GM18499 (cell line): ENCODE data around the gene EXOSC5.
"Not testable (repeated sequence)": the region's sequence is repeated elsewhere in the genome, so short reads cannot be mapped to it uniquely, and the experiment has no call there.

Source experiments
- ATAC-seq: cut with Tn5 transposase; IDR thresholded peaks from one replicate; pipeline ENCODE4 v1.9.1; 2021; ENCODE audit warnings: moderate number of reproducible peaks; ENCODE audit not compliant: insufficient read depth, unreplicated experiment

EXOSC5 gene

DNA sequence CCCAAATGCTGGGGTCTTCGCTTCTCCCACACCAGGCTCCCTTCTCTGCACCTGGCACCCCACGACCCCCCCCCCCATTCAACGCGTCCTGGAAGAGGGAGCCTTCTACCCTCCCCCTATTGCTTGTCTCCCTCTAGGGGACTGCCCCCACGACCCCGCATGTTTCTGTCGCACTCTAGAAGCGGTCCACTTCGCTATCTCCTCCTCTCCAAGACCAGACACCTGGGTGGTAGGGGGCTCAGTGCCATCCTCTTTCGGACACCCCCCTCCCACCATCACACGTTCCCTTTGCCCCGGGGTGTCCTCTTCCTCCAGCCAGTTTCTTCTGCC is 44.9 kb downstream of the EXOSC5 start:
- no peak for ATAC-seq

DNA sequence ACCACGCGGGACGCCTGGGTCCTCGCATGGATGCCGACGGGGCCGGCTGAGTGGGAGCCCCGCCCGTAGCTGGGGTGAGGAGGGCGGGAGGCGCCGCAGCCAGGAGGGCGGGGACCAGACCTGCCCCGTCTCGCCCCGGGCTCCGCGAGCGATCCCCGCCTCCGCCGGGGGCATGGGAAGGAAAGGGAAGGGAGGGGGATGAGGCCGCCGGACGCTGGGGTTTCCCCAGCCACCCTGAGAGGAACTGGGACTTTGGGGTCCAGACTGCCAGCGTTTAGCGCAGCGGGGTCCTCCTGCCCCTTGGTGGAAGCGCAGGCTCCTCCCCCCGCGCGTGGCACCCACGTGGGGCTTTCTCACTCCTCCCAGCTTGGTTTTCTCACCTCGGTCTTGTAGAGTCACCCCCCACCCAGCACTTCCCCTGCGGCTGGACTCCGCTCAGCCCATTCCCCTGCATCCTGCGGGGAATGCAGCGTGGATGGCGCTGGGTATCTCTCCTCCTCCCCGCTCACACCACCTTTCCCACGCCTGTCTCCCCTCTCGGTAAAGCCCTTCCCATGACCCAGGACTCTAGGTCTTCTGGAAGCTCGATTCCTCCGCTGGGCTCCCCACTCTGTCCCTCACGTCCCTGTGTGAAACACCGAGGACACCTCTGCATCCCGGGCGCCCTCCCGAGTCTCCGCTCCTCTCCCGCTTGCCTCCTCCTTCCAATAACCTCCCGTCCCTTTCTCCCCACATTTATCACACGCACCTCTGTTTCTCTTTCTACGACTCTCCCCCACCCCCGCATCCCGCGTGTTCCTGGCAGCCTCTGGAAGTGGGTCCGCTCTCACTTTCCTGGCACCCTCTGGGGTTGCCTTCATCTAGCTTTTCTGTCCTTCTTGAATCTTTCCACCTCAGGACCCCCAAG is 45.6 kb downstream of the EXOSC5 start:
- ATAC-seq: no peak

DNA sequence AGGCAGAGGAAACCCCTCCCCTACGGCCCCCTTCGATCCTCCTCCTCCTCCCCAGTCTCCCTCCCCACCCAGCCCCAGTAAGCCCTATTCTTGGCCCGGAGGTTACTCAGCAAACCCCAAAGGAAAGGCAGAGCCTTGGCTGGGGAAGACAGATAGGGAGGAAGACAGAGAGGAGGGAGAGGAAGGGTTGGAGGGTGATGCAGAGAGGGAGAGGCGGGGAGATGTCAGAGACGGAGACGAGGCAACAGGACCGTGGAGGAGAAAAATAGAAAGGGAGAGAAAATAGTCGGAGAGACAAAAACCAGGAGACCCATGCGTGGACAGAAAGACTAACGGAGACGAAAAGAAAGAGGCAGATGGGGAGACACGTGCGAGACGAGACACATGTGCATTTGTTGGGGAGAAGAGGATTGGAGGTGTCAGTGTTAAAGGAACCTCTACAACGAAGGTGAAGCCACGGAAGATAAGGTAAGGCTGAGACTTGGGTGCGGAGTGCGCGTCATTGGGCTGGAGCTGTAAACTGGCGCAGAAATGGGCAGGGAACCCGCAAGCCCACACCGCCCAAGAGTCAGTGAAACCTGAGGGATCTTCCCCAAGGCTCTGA is 46.3 kb downstream of the EXOSC5 start:
- no peak for ATAC-seq

DNA sequence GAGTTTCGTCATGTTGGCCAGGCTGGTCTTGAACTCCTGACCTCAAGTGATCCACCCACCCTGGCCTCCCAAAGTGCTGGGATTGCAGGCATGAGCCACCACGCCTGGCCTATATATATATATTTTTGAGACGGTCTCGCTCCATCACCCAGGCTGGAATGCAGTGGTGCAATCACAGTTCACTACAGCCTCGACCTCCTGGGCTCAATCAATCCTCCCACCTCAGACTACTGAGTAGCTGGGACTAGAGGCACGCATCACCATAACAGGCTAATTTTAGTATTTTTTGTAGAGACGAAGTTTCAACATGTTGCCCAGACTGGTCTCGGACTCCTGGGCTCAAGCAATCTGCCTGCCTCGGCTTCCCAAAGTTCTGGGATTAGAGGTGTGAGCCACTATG is 50.2 kb downstream of the EXOSC5 start:
- not testable (repeated sequence) for ATAC-seq

DNA sequence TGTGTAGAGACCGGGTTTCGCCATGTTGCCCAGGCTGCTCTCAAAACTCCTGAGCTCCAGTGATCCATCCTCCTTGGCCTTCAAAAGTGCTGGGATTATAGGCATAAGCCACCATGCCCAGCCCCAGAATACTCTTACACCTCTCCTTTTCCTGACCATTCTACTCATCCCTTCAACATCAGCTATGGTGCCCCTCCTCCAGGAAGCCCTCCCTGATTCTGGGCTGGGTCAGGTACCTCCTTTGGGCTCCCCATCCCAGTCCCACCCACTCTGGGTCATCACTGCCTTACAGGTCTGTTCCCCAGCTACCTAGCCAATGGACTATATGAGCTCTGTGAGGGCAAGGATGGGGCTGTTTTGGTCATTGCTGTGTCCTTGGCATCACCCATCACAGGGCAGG is 53.0 kb downstream of the EXOSC5 start:
- ATAC-seq: no peak

DNA sequence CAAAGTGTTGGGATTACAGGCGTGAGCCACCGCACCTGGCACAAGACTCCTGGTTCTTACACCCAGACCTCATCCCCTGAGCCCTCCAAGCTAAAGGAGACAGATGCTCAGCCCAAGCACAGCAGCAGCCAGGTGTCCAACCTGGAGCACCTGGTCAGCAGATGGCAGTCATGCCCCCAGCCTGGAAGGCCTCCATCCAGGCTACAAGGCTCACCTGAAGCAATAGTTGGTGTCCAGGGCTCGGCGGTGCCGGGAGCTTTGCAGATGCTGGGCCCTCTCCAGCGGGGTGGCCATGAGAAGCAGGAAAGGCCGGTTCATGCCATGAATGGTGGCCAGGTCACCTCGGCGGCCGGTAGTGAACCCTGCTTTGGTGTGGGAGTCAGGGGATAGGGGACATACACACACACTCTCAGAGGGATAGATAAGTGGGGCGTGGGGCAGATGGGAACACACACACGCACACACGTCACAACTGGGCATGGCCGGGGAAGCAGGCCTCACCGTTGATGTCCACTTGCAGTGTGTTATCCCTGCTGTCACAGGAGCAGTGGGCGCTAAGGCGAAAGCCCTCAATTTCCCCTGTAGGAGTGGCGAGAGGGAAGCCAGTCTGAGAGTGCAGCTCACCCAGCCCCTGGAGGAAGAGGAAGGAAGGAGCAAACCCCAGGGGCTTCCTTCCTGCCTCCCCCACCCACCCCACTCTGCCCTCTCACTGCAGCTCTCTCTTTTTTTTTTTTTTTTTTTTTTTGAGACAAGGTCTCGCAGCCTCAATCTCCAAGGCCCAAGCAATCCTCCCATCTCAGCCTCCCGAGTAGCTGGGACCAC is 55.3 kb downstream of the EXOSC5 start:
- no peak for ATAC-seq

DNA sequence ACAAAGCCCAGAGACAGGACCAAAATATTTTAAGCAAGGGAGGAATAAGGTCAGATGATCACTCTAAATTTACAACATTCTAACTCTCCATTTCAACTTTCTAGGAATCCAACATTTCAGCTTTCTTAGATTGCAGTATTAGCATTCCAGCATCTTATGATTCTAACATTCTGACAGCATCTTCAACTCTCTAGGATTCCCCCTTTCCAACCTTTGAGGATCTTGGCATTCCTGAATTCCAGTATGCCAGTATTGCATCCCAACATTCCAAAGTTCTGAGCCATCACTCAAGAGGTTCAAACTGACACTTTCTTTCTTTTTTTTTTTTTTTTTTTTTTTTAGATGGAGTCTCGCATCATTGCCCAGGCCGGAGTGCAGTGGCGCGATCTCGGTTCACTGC is 57.2 kb downstream of the EXOSC5 start:
- no peak for ATAC-seq
